H1 (cell line): Measurements from ENCODE around the gene CMSS1. TPM values are rescaled to one million over a fixed set of nuclear protein-coding genes. Genes with fewer than 3 reads are reported as not detected.

ENCODE experiments used
- CTCF ChIA-PET: fragments of 300-600 bp; sonication (Branson Sonifier 250); formaldehyde crosslinking; loops from one replicate; lab custom pipeline; 2021; ENCODE audit not compliant: partially characterized antibody; lab: Charles Lee
- POLR2A ChIA-PET: fragments of 300-600 bp; sonication (Branson Sonifier 250); formaldehyde crosslinking; loops from one replicate; lab custom pipeline; 2021; ENCODE audit warnings: inconsistent platforms; ENCODE audit not compliant: partially characterized antibody; lab: Charles Lee
- DNase-seq, 2 experiments: peaks; one replicate each; pipeline versions ENCODE4 v3.0.0 to v3.0.0-alpha.2; 2010 to 2022; ENCODE audit warnings: low spot score in 2 of 2, low read depth in 1 of 2, mixed read lengths in 1 of 2
- FAIRE-seq: peaks from 2 replicates; lab custom pipeline; 2011; peaks lifted over from hg19 to GRCh38; lab: Jason Lieb, UNC
- H2AFZ ChIP-seq: 2 replicates; pipeline ENCODE4 v1.8.1; 2012; ENCODE audit warnings: low read length, inconsistent platforms
- H2AK5ac ChIP-seq: 2 replicates; pipeline ENCODE4 v1.6.1; 2013; ENCODE audit warnings: low read depth, low read length
- H2BK120ac ChIP-seq: replicated peaks from 2 replicates; pipeline ENCODE3; 2013; ENCODE audit warnings: low read depth, low read length, inconsistent platforms
- H2BK12ac ChIP-seq: 2 replicates; pipeline ENCODE4 v1.6.1; 2013; ENCODE audit warnings: low read depth, low read length
- H2BK15ac ChIP-seq: 2 replicates; pipeline ENCODE4 v1.6.1; 2013; ENCODE audit warnings: low read length
- H2BK20ac ChIP-seq: 2 replicates; pipeline ENCODE4 v1.6.1; 2013; ENCODE audit warnings: low read length
- H2BK5ac ChIP-seq: 2 replicates; pipeline ENCODE4 v1.6.1; 2013; ENCODE audit warnings: low read depth, low read length
- H3K14ac ChIP-seq: 2 replicates; pipeline ENCODE4 v1.6.1; 2013; ENCODE audit warnings: inconsistent platforms; ENCODE audit not compliant: insufficient read length
- H3K18ac ChIP-seq: 2 replicates; pipeline ENCODE4 v1.6.1; 2013; ENCODE audit warnings: low read length; ENCODE audit errors: extremely low read depth
- H3K23ac ChIP-seq: 2 replicates; pipeline ENCODE4 v1.6.1; 2013; ENCODE audit warnings: inconsistent platforms; ENCODE audit not compliant: insufficient read length
- H3K23me2 ChIP-seq: 2 replicates; pipeline ENCODE4 v1.6.1; 2013; ENCODE audit warnings: low read depth, low read length
- H3K27ac ChIP-seq: 2 replicates; pipeline ENCODE4 v1.6.1; 2011; ENCODE audit warnings: low read depth, low read length, inconsistent platforms
- H3K27me3 ChIP-seq, 4 experiments: replicated peaks in 1 of 4; 1 replicate in 1 of 4; 2 replicates in 3 of 4; pipeline versions ENCODE4 v1.6.1 to v1.8.1; 2011 to 2013; ENCODE audit warnings: low read length in 3 of 4, mild to moderate bottlenecking in 3 of 4, inconsistent platforms in 2 of 4, mixed read lengths in 2 of 4, moderate library complexity in 1 of 4; ENCODE audit not compliant: control insufficient read depth in 3 of 4, insufficient read depth in 3 of 4; ENCODE audit errors: extremely low read depth in 1 of 4
- H3K36me3 ChIP-seq, 4 experiments: 2 replicates each; pipeline versions ENCODE4 v1.6.1 to v1.8.1; 2011 to 2013; ENCODE audit warnings: mild to moderate bottlenecking in 4 of 4, low read length in 3 of 4, moderate library complexity in 2 of 4, control low read depth in 1 of 4, inconsistent platforms in 1 of 4; ENCODE audit not compliant: insufficient read depth in 4 of 4, control insufficient read depth in 2 of 4
- H3K4ac ChIP-seq: replicated peaks from 2 replicates; pipeline ENCODE3; 2013; ENCODE audit warnings: low read length, low read depth, mixed read lengths, inconsistent platforms; ENCODE audit not compliant: insufficient read length
- H3K4me1 ChIP-seq, 4 experiments: replicated peaks in 1 of 4; 1 replicate in 1 of 4; 2 replicates in 3 of 4; pipeline versions ENCODE4 v1.6.1 to v1.8.1; 2011 to 2013; ENCODE audit warnings: low read length in 3 of 4, inconsistent platforms in 2 of 4, mixed read lengths in 1 of 4; ENCODE audit not compliant: insufficient read depth in 4 of 4, control insufficient read depth in 3 of 4
- H3K4me2 ChIP-seq, 2 experiments: 2 replicates each; pipeline versions ENCODE4 v1.6.1 to v1.8.1; 2011 to 2013; ENCODE audit warnings: low read depth in 2 of 2, low read length in 2 of 2, control low read depth in 1 of 2, inconsistent platforms in 1 of 2, mild to moderate bottlenecking in 1 of 2; ENCODE audit not compliant: insufficient read depth in 1 of 2
- H3K4me3 ChIP-seq, 4 experiments: fragments of 200-600, 300-600 bp in 1 of 4; sonication (generic), shearing (Covaris generic), sonication (Bioruptor Twin) in 1 of 4; 2 replicates each; pipeline versions ENCODE4 v1.5.1 to v1.8.1; 2011 to 2016; ENCODE audit warnings: low read length in 4 of 4, low read depth in 3 of 4, control low read depth in 2 of 4, inconsistent platforms in 2 of 4, mild to moderate bottlenecking in 2 of 4, mixed read lengths in 1 of 4, moderate library complexity in 1 of 4; ENCODE audit not compliant: insufficient read depth in 2 of 4; ENCODE audit errors: extremely low read depth in 1 of 4
- H3K56ac ChIP-seq: replicated peaks from 2 replicates; pipeline ENCODE3; 2013; ENCODE audit warnings: low read depth, mild to moderate bottlenecking, mixed read lengths, low read length, inconsistent platforms; ENCODE audit not compliant: insufficient read length
- H3K79me1 ChIP-seq: 2 replicates; pipeline ENCODE4 v1.6.1; 2013; ENCODE audit warnings: low read depth, low read length, control low read depth
- H3K79me2 ChIP-seq, 2 experiments: 2 replicates each; pipeline versions ENCODE4 v1.6.1 to v1.8.1; 2012 to 2013; ENCODE audit warnings: low read length in 2 of 2, mild to moderate bottlenecking in 2 of 2, inconsistent platforms in 1 of 2; ENCODE audit not compliant: insufficient read depth in 2 of 2, control insufficient read depth in 1 of 2
- H3K9ac ChIP-seq, 4 experiments: replicated peaks in 1 of 4; 1 replicate in 1 of 4; 2 replicates in 3 of 4; pipeline versions ENCODE4 v1.6.1 to v1.8.1; 2011 to 2013; ENCODE audit warnings: low read depth in 3 of 4, low read length in 3 of 4, control low read depth in 2 of 4, mild to moderate bottlenecking in 2 of 4, moderate library complexity in 2 of 4, inconsistent platforms in 1 of 4; ENCODE audit errors: extremely low read depth in 1 of 4
- H3K9me3 ChIP-seq, 2 experiments: 2 replicates each; pipeline versions ENCODE4 v1.6.1 to v1.8.1; 2012 to 2013; ENCODE audit warnings: mild to moderate bottlenecking in 2 of 2, moderate library complexity in 2 of 2, control low read depth in 1 of 2, inconsistent platforms in 1 of 2, low read depth in 1 of 2, low read length in 1 of 2, mixed read lengths in 1 of 2; ENCODE audit not compliant: insufficient read depth in 2 of 2
- H4K20me1 ChIP-seq, 2 experiments: replicated peaks in 1 of 2; 2 replicates each; pipeline versions ENCODE3 to v1.8.1; 2011 to 2013; ENCODE audit warnings: inconsistent platforms in 2 of 2, low read length in 2 of 2, mild to moderate bottlenecking in 1 of 2; ENCODE audit not compliant: insufficient read depth in 2 of 2, control insufficient read depth in 1 of 2
- H4K5ac ChIP-seq: 2 replicates; pipeline ENCODE4 v1.6.1; 2013; ENCODE audit warnings: low read length, low read depth, mixed read lengths, inconsistent platforms; ENCODE audit not compliant: insufficient read length
- H4K8ac ChIP-seq: 2 replicates; pipeline ENCODE4 v1.8.0; 2013; ENCODE audit warnings: mild to moderate bottlenecking, moderate library complexity, low read length, inconsistent platforms; ENCODE audit not compliant: insufficient read depth; ENCODE audit errors: extremely low read depth
- H4K91ac ChIP-seq: replicated peaks from 2 replicates; pipeline ENCODE3; 2013; ENCODE audit warnings: low read length, mixed read lengths, inconsistent platforms; ENCODE audit not compliant: insufficient read length
- EGR1 ChIP-seq: IDR thresholded peaks from 2 replicates; pipeline ENCODE4 v1.6.1; 2011; ENCODE audit warnings: low read depth, low read length, borderline replicate concordance
- EZH2 ChIP-seq: fragments of 200-600 bp; sonication (generic); IDR thresholded peaks from 2 replicates; pipeline ENCODE4 v1.7.1; 2012; ENCODE audit warnings: low read depth, mild to moderate bottlenecking, moderate library complexity, low read length, inconsistent platforms; ENCODE audit not compliant: severe bottlenecking
- HDAC6 ChIP-seq: IDR thresholded peaks from one replicate; pipeline ENCODE4 v1.7.1; 2012; ENCODE audit warnings: low read depth, mild to moderate bottlenecking, inconsistent platforms, low read length, moderate library complexity
- KDM4A ChIP-seq: IDR thresholded peaks from one replicate; pipeline ENCODE4 v1.7.1; 2012; ENCODE audit warnings: low read depth, mild to moderate bottlenecking, moderate library complexity, low read length, inconsistent platforms; ENCODE audit not compliant: severe bottlenecking
- POLR2A ChIP-seq, 2 experiments: IDR thresholded peaks; 1 replicate in 1 of 2; 2 replicates in 1 of 2; pipeline ENCODE4 v1.6.1; 2011; ENCODE audit warnings: low read depth in 2 of 2, low read length in 2 of 2, mild to moderate bottlenecking in 2 of 2; ENCODE audit errors: control extremely low read depth in 1 of 2
- SAP30 ChIP-seq: fragments of 300-600 bp; sonication (generic); IDR thresholded peaks from 2 replicates; pipeline ENCODE4 v1.7.1; 2012; ENCODE audit warnings: low read length, moderate library complexity, mild to moderate bottlenecking, inconsistent platforms; ENCODE audit not compliant: insufficient read depth, insufficient replicate concordance
- SIRT6 ChIP-seq: IDR thresholded peaks from one replicate; pipeline ENCODE4 v1.7.1; 2012; ENCODE audit warnings: low read length, inconsistent platforms
- SRF ChIP-seq: IDR thresholded peaks from 2 replicates; pipeline ENCODE4 v1.6.1; 2011; ENCODE audit warnings: mild to moderate bottlenecking, low read depth, low read length, moderate library complexity
- TAF7 ChIP-seq: optimal IDR thresholded peaks from 2 replicates; pipeline ENCODE3; 2011; ENCODE audit warnings: low read depth, mild to moderate bottlenecking, inconsistent platforms, low read length, moderate library complexity, borderline replicate concordance
- WGBS, 2 experiments: shearing (Covaris generic) in 1 of 2; methylation state at CpG; one replicate each; pipeline versions ENCODE4 v1.1.6 to v1.1.7; 2013 to 2015; ENCODE audit warnings: low lambda C conversion rate in 2 of 2, mixed read lengths in 2 of 2, inconsistent platforms in 1 of 2, low coverage in 1 of 2, missing lambda C conversion rate in 1 of 2; ENCODE audit not compliant: insufficient replicate concordance in 2 of 2, insufficient coverage in 1 of 2, insufficient read length in 1 of 2; ENCODE audit errors: extremely low coverage in 1 of 2, missing lambda C conversion rate in 1 of 2; 5-methylcytosine and 5-hydroxymethylcytosine counted together
- polyA plus RNA-seq, 7 experiments: library from polyadenylated mRNA; depleted of rRNA in 3 of 7; stranded (reverse) in 5 of 7; unstranded in 2 of 7; fragments of >200 nt in 5 of 7; fragments of 200-250 nt in 2 of 7; gene quantifications; 1 replicate in 5 of 7; 2 replicates in 1 of 7; 4 replicates in 1 of 7; pipeline versions ENCODE4 v1.2.1 to v1.2.3, GENCODE V29; 2011 to 2013; ENCODE audit warnings: missing spikeins in 2 of 7, mixed read lengths in 2 of 7
- total RNA-seq: library from RNA; stranded (reverse); fragmentation: NEBNext Ultra II Directional; extraction: Animal tissue kit (Norgen Biotek cat#: 25700); gene quantifications from 2 replicates; pipeline ENCODE4 v1.2.1, GENCODE V29; 2021

The CMSS1 gene
- total and polyA plus RNA-seq, 2 of the 8 experiments (the other 6 are each of a cell fraction or from before 2014, with no cell fraction given): 15.2 to 75.1 TPM

DNA sequence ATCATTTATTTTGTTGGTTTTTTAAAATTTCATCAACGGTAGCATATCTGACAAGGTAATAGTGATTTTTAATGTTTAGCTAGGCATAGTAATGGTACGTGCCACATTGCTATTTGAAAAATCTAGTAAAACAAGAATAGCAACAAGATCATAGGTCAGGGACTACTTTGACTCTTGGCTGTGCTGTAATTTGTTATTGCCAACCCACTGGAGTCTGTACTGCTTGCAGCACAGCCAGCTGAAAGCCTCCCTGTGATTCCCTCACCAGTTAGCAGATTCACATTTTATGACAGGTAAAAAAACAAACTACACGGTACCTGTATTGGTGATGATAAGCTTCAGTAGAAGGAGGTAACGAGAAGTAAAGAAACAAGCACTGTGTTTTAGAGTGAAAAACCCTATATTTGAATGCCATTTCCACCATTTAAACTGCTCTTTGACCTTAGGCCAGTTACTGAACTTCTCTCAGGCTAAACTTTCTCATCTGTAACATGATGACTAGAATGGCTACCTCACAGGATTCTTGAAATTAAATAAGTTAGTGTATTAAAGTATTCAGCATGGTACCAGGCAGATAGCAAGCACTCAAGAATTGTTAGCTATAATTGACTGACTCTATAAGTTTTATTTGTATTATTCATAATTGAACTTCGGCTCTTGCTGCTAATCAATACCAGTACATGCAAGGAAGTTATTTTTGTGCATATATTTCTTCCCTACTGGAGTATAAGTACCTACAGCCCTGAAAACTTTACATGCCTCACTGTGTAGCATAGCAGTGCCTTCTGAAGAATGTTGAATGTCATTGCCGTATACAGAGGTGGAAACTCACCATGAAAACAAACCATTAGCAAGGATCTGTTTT is 280.5 kb downstream of the CMSS1 start:
- peak overlapping the region; percentile 83 for H3K23ac ChIP-seq
- no peak overlapping the region for H3K56ac ChIP-seq
- ChIA-PET POLR2A (no interaction called here), CTCF (interaction anchor here (0.6 to 2.2 kb wide), 5 partner anchors 8 to 246 kb away, joined by 3 to 11 read pairs (median 4); no protein-coding TSS in a partner anchor)
- no peak overlapping the region for H4K5ac ChIP-seq
- no peak overlapping the region; a peak in 1 of 7 replicates for H3K9ac ChIP-seq
- FAIRE-seq: no peak
- H3K4ac ChIP-seq: no peak overlapping the region
- H4K91ac ChIP-seq: no peak overlapping the region
- no peak overlapping the region for H3K4me2 ChIP-seq
- H3K27ac ChIP-seq: no peak overlapping the region
- H3K4me3 ChIP-seq: no peak overlapping the region
- no peak overlapping the region for H4K8ac ChIP-seq
- no peaks in the 10 kb centered on the region; the same call in 1 of the 2 replicates for H3K23me2 ChIP-seq
- no peak for TF ChIP-seq KDM4A
- no peak for TF ChIP-seq EZH2
- TF ChIP-seq HDAC6: no peak
- TF ChIP-seq SAP30: no peak
- TF ChIP-seq SRF: no peak
- no peak for TF ChIP-seq POLR2A (IDR thresholded peaks at IDR 0.05; ENCODE audit: control extremely low read depth in 1 of 2, low read depth in 2 of 2, low read length in 2 of 2)
- no peak for TF ChIP-seq SIRT6
- TF ChIP-seq TAF7: no peak
- TF ChIP-seq EGR1: no peak
- TF ChIP-seq, all 59 proteins: peak for 0
- no peak overlapping the region for H2BK120ac ChIP-seq
- H3K27me3 ChIP-seq: no peaks in the 10 kb centered on the region
- H2BK15ac ChIP-seq: no peak overlapping the region
- no peaks in the 10 kb centered on the region for H3K4me1 ChIP-seq
- no peak overlapping the region for H2BK20ac ChIP-seq
- H3K79me1 ChIP-seq: no peaks in the 10 kb centered on the region
- H3K9me3 ChIP-seq: no peaks in the 10 kb centered on the region
- H3K18ac ChIP-seq: no peak overlapping the region
- H2BK12ac ChIP-seq: no peak overlapping the region
- no peaks in the 10 kb centered on the region for H3K79me2 ChIP-seq
- H2BK5ac ChIP-seq: no peak overlapping the region
- no peak overlapping the region for H2AFZ ChIP-seq
- no peaks in the 10 kb centered on the region for H4K20me1 ChIP-seq
- 87% methylated on average over 6 of the region's 6 CpGs; no CpG with 5 or more reads in 1 of the 2 experiments for WGBS, 2 experiments
- no peak for DNase-seq
- no peak overlapping the region for H2AK5ac ChIP-seq
- H3K36me3 ChIP-seq: no peaks in the 10 kb centered on the region
- H3K14ac ChIP-seq: no peak overlapping the region
